Neural progenitor cell (in vitro differentiated cells): ENCODE measurements around the gene CHRND. TPM values are rescaled to one million over a fixed set of nuclear protein-coding genes. Genes with fewer than 3 reads are reported as not detected.

ENCODE experiments used
- DNase-seq: peaks from one replicate; pipeline ENCODE4 v3.0.0-alpha.2; 2016; ENCODE audit warnings: low spot score
- H2AFZ ChIP-seq: fragments of 200-600 bp; sonication (generic); replicated peaks from 2 replicates; pipeline ENCODE4 v1.6.1; 2016; ENCODE audit warnings: antibody characterized with exemption
- H3F3A ChIP-seq: fragments of 200-600 bp; sonication (generic); 2 replicates; pipeline ENCODE4 v1.6.1; 2016; ENCODE audit warnings: antibody characterized with exemption, low read depth
- H3K27ac ChIP-seq: fragments of 200-600 bp; sonication (generic); 2 replicates; pipeline ENCODE4 v1.5.1; 2016; ENCODE audit warnings: mild to moderate bottlenecking
- H3K27me3 ChIP-seq: fragments of 200-600 bp; sonication (generic); 2 replicates; pipeline ENCODE4 v1.6.1; 2016; ENCODE audit warnings: mild to moderate bottlenecking, moderate library complexity
- H3K36me3 ChIP-seq: fragments of 200-600 bp; sonication (generic); 2 replicates; pipeline ENCODE4 v1.5.1; 2016
- H3K4me1 ChIP-seq: fragments of 200-600 bp; sonication (generic); 2 replicates; pipeline ENCODE4 v1.6.1; 2016; ENCODE audit warnings: mixed run types
- H3K4me2 ChIP-seq: fragments of 200-600 bp; sonication (generic); 2 replicates; pipeline ENCODE4 v1.6.1; 2016
- H3K4me3 ChIP-seq: fragments of 200-600 bp; sonication (generic); 2 replicates; pipeline ENCODE4 v1.5.1; 2016
- H3K79me2 ChIP-seq: fragments of 200-600 bp; sonication (generic); 2 replicates; pipeline ENCODE4 v1.6.1; 2016; ENCODE audit warnings: low read depth
- H3K9ac ChIP-seq: fragments of 200-600 bp; sonication (generic); 2 replicates; pipeline ENCODE4 v1.6.1; 2016
- H3K9me3 ChIP-seq: fragments of 200-600 bp; sonication (generic); 2 replicates; pipeline ENCODE4 v1.5.1; 2016; ENCODE audit warnings: low read depth
- H4K20me1 ChIP-seq: fragments of 200-600 bp; sonication (generic); 2 replicates; pipeline ENCODE4 v1.6.1; 2016; ENCODE audit warnings: low read depth
- H3K27ac Mint-ChIP-seq: 3 replicates; pipeline ENCODE4 v1.8.0; 2021; ENCODE audit warnings: mixed read lengths
- H3K27me3 Mint-ChIP-seq: 2 replicates; pipeline ENCODE4 v1.8.0; 2022; ENCODE audit warnings: low read depth, mild to moderate bottlenecking, inconsistent platforms, moderate library complexity, mixed read lengths; ENCODE audit not compliant: insufficient read depth
- H3K36me3 Mint-ChIP-seq: 3 replicates; pipeline ENCODE4 v1.8.0; 2021; ENCODE audit warnings: mixed read lengths
- H3K4me1 Mint-ChIP-seq: 3 replicates; pipeline ENCODE4 v1.8.0; 2021; ENCODE audit warnings: mixed read lengths
- H3K4me3 Mint-ChIP-seq: 3 replicates; pipeline ENCODE4 v1.8.0; 2021; ENCODE audit warnings: mild to moderate bottlenecking, moderate library complexity, mixed read lengths
- H3K9me3 Mint-ChIP-seq: 3 replicates; pipeline ENCODE4 v1.8.0; 2020; ENCODE audit warnings: mixed read lengths
- EZH2 ChIP-seq: fragments of 200-600 bp; sonication (generic); IDR thresholded peaks from 2 replicates; pipeline ENCODE4 v1.6.1; 2017; ENCODE audit warnings: antibody characterized with exemption, mild to moderate bottlenecking, moderate library complexity
- EZH2phosphoT487 ChIP-seq: fragments of 200-600 bp; sonication (generic); IDR thresholded peaks from 2 replicates; pipeline ENCODE4 v1.6.1; 2017; ENCODE audit warnings: antibody characterized with exemption
- total RNA-seq: library from RNA; depleted of rRNA; stranded (reverse); fragments of >200 nt; gene quantifications from 2 replicates; pipeline ENCODE4 v1.2.3, GENCODE V29; 2015; ENCODE audit warnings: low replicate concordance
- TF ChIP-seq, protein P1 (sequence below): fragments of 200-600 bp; sonication (generic); IDR thresholded peaks from 2 replicates; pipeline ENCODE4 v1.5.1; 2017; ENCODE audit warnings: antibody characterized with exemption, mild to moderate bottlenecking

The CHRND gene
- total RNA-seq, 1 donor from 2014 or later, result not detected

- Histone ChIP-seq H3K27me3 (no peaks in the 10 kb centered on the region), H3F3A (no peaks in the 10 kb centered on the region), H3K4me1 (peaks cover 10% of the 10 kb centered on the region), H2AFZ (no peak overlapping the region), H4K20me1 (no peaks in the 10 kb centered on the region), H3K9ac (no peak overlapping the region), H3K4me3 (no peak overlapping the region), H3K36me3 (no peaks in the 10 kb centered on the region), H3K9me3 (no peaks in the 10 kb centered on the region), H3K27ac (no peak overlapping the region), H3K79me2 (no peaks in the 10 kb centered on the region), H3K4me2 (no peak overlapping the region)
- H3K27me3 Mint-ChIP-seq, result no peaks in the 10 kb centered on the region
- no peak overlapping the region for H3K27ac Mint-ChIP-seq
- DNase-seq, result no peak
- TF ChIP-seq EZH2phosphoT487 (no peak), EZH2 (no peak)
- TF ChIP-seq, protein P1, sequence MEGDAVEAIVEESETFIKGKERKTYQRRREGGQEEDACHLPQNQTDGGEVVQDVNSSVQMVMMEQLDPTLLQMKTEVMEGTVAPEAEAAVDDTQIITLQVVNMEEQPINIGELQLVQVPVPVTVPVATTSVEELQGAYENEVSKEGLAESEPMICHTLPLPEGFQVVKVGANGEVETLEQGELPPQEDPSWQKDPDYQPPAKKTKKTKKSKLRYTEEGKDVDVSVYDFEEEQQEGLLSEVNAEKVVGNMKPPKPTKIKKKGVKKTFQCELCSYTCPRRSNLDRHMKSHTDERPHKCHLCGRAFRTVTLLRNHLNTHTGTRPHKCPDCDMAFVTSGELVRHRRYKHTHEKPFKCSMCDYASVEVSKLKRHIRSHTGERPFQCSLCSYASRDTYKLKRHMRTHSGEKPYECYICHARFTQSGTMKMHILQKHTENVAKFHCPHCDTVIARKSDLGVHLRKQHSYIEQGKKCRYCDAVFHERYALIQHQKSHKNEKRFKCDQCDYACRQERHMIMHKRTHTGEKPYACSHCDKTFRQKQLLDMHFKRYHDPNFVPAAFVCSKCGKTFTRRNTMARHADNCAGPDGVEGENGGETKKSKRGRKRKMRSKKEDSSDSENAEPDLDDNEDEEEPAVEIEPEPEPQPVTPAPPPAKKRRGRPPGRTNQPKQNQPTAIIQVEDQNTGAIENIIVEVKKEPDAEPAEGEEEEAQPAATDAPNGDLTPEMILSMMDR, result no peak
- peaks cover 8% of the 10 kb centered on the region for H3K4me1 Mint-ChIP-seq
- no peaks in the 10 kb centered on the region for H3K9me3 Mint-ChIP-seq
- no peak overlapping the region for H3K4me3 Mint-ChIP-seq
- peaks cover 13% of the 10 kb centered on the region for H3K36me3 Mint-ChIP-seq
These were observed 52.7 kb downstream of the CHRND start for GRCh38 chr2:232578626-232579025.

- H3K4me1 Mint-ChIP-seq, result no peaks in the 10 kb centered on the region
- H3K27ac Mint-ChIP-seq, result no peak overlapping the region
- peaks cover 2% of the 10 kb centered on the region for H3K27me3 Mint-ChIP-seq
- Histone ChIP-seq H3K4me2 (no peak overlapping the region), H3K9me3 (no peaks in the 10 kb centered on the region), H4K20me1 (no peaks in the 10 kb centered on the region), H3K27me3 (no peaks in the 10 kb centered on the region), H3K27ac (no peak overlapping the region), H3K4me1 (peaks cover 8% of the 10 kb centered on the region), H3F3A (no peaks in the 10 kb centered on the region), H3K9ac (no peak overlapping the region), H3K79me2 (no peaks in the 10 kb centered on the region), H3K4me3 (no peak overlapping the region), H3K36me3 (no peaks in the 10 kb centered on the region), H2AFZ (no peak overlapping the region)
- H3K9me3 Mint-ChIP-seq, result no peaks in the 10 kb centered on the region
- DNase-seq, result no peak
- peaks cover 14% of the 10 kb centered on the region for H3K36me3 Mint-ChIP-seq
- TF ChIP-seq, protein P1, result no peak
- TF ChIP-seq EZH2phosphoT487, result no peak
- TF ChIP-seq EZH2, result no peak
- H3K4me3 Mint-ChIP-seq, result no peak overlapping the region
These were observed 54.7 kb downstream of the CHRND start for GRCh38 chr2:232580648-232580981.

- no peak overlapping the region for H2AFZ ChIP-seq
- H3K79me2 ChIP-seq, result no peaks in the 10 kb centered on the region
- Mint-ChIP-seq H3K4me3 (no peak overlapping the region), H3K9me3 (no peaks in the 10 kb centered on the region), H3K27me3 (peaks cover 2% of the 10 kb centered on the region), H3K4me1 (no peaks in the 10 kb centered on the region), H3K36me3 (peaks cover 14% of the 10 kb centered on the region), H3K27ac (no peak overlapping the region)
- H3K27me3 ChIP-seq, result no peaks in the 10 kb centered on the region
- no peak overlapping the region for H3K9ac ChIP-seq
- H4K20me1 ChIP-seq, result no peaks in the 10 kb centered on the region
- TF ChIP-seq, protein P1, result no peak
- TF ChIP-seq EZH2phosphoT487, result no peak
- no peak for TF ChIP-seq EZH2
- H3K36me3 ChIP-seq, result no peaks in the 10 kb centered on the region
- no peak overlapping the region for H3K4me2 ChIP-seq
- peaks cover 8% of the 10 kb centered on the region for H3K4me1 ChIP-seq
- no peak overlapping the region for H3K4me3 ChIP-seq
- no peaks in the 10 kb centered on the region for H3K9me3 ChIP-seq
- H3K27ac ChIP-seq, result no peak overlapping the region
- DNase-seq, result no peak
- H3F3A ChIP-seq, result no peaks in the 10 kb centered on the region
These were observed 55.8 kb downstream of the CHRND start for GRCh38 chr2:232581725-232582124.
